Stimulated activated CD8-positive, alpha-beta memory T cell treated with anti-CD3 and anti-CD28 coated beads, Interleukin-12 subunit alpha, Interleukin-12 subunit beta, amount 100 ng/mL, for 1 hour (primary cell): ENCODE results near the gene LRMDA.
"Not testable (repeated sequence)": the region's sequence is repeated elsewhere in the genome, so short reads cannot be mapped to it uniquely, and the experiment has no call there.

Experiments
- DNase-seq: peaks from one replicate; pipeline ENCODE4 v3.0.0-alpha.2; 2020; ENCODE audit warnings: low read depth

Gene LRMDA

DNA sequence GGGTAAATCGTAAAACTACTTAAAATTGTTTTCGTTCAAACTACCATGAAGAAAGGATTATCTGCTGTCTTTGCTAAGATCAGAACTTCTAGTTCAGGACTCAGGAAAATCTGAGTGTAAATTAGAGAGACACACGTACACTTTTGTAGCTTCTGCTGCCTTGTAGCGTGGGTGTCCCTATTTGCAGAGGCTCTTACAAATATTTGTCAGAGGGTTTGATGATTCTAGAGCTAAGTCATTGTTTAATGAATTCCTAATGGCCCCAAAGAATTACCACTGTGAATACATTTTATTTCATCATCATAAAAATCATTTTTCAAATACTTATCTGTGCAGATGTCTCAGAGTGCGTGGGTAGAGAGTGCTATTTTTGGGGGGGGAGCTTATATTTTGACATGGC, 314.9 kb downstream of the LRMDA start:
- no peak for DNase-seq

DNA sequence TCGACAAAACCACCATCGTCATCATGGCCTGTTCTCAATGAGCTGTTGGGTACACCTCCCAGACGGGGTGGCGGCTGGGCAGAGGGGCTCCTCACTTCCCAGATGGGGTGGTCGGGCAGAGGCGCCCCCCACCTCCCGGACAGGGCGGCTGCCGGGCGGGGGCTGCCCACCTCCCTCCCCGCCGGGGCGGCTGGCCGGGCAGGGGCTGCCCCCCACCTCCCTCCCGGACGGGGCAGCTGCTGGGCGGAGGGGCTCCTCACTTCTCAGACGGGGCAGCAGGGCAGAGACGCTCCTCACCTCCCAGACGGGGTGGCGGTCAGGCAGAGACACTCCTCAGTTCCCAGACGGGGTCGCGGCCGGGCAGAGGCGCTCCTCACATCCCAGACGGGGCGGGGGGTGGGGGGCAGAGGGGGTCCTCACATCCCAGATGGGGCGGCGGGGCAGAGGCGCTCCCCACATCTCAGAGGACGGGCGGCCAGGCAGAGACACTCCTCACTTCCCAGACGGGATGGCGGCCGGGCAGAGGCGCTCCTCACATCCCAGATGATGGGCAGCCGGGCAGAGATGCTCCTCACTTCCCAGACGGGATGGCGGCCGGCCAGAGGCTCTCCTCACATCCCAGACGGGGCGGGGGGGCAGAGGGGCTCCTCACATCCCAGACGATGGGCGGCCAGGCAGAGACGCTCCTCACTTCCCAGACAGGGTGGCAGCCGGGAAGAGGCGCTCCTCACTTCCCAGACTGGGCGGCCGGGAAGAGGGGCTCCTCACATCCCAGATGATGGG, 318.9 kb downstream of the LRMDA start:
- not testable (repeated sequence) for DNase-seq

DNA sequence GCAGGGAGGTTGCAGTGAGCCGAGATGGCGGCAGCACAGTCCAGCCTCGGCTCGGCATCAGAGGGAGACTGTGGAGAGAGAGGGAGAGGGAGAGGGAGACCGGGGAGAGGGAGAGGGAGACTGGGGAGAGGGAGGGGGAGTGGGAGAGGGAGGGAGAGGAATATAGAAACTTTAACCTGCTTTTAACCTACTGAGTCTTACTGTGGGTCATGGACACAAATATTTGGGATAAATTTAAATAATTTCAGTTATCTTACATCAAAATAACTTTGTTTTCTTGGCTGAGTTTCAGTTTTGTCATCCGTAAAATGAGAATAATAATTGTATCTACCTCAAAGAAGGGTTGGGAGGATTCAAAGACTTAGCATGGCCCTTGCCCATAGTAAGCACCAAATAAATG, 319.8 kb downstream of the LRMDA start:
- no peak for DNase-seq

DNA sequence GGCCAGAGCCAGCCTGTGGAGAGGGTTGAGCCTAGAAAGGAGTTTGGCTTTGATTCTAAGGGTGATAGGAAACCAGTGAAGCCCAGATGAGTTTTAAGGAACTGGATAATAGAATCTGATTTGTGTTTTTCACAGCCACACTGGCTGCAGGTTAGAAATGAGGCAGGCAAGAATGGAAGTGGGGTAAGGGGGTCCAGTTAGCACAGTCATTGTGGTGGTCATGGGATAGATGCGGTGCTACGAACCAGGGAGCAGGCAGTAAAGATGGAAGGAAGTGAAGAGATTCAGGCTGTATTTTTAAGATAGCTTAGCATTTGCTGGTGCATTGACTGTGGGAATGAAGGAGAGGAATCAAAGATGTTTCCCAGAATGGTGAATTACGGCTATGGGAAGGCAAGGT, 322.2 kb downstream of the LRMDA start:
- no peak for DNase-seq

DNA sequence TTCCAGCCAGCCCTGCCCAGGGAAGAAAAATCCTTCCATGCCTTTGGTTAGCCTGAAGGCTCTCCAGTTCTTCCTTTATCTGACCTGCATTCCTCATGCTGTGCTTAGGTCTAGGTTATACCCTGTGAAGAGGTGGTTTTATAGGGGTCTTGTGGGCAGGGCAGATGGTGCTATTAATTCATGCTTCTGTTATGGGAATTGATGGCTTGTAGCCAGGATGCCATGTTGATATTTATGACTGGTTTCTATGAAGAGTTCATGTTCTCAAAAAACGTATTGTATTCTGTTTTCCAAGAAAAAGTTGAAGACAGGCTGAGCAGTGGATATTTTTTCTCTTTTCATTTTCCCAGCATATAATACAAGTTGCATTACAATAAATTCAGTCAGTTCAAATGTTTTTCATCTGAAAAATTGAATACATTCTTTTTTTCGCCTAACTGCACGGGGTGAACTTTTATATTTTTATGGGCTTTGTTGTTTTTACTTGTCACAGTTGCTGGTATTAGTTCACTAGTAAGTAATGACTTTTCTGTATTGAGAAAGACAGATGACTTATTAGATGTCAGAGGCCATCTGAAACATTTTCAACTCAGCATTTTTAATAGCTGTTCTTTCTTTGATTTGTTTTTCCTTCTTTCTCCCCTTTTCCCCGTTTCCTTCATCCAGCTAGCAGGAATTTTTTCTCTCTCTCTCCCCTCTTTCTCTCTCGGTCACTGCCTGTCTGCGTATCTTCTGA, 322.8 kb downstream of the LRMDA start:
- DNase-seq: no peak

DNA sequence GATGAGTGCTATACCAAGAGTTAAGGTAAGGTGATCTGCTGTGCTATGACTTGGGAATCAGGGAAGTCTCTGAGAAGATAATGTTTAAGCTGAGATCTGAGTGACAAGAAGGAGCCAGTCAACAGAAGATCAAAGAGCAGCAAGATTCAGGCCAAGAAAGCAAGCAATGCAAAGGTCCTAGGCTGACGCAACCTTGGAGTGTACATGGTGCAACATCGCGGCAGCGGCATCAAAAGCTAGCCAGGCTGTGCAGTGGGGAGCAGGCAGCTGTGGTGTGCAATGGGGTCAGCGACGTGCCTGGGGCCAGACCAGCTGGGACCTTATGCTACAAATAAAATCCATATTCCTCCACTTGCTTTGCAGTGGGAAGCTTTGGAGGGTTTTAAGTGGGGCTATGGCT, 324.1 kb downstream of the LRMDA start:
- DNase-seq: no peak

DNA sequence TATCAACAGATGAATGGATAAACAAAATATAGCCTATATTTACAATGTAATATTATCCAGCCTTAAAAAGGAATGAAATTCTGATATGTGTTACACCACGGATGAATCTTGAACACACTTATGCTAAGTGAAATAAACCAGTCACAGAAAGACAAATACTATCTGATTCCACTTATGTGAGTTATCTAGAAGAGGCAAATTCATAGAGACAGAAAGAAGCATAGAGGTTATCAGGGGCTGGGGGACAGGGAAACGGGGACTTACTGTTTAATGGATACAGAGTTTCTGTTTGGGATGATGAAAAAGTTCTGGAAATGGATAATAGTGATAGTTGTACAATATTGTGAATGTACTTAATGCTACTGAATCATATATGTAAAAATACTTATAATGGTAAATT, 329.9 kb downstream of the LRMDA start:
- no peak for DNase-seq

DNA sequence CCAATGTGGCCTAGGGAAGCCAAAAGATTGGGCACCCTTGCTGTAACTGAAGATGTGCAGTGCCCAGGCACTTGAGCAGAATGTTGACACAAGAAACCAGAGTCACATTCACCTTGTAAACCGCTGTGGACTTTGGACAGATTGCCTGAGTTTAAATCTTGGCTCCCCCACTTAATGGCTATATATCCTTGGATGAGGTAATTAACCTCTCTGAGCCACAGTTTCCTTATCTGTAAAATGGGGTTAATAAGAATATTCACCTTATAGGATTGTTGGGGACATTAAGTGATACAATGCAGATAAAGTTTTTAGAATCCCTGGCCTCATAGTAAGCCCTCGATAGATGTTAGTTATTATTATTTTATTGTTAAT, 331.0 kb downstream of the LRMDA start:
- DNase-seq: no peak

DNA sequence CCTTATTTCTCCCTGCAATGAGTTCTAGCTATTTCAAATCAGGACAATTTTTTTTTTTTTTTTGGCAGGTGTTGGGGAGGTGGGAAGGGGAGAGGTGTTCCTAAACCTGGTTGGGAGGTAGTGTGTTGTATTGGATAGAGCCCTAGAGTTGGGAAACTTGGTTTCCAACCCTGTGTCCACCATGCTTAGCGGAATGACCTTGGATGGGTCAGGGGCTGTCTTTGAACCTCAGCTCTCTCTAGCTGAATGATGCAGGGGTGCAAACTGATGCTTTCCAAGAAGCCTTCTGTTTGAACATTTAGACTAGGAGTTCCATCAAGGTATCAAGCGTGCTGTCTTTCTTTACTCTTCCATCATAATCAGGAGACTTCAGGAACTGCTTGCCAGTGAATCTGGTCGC, 332.2 kb downstream of the LRMDA start:
- DNase-seq: no peak

DNA sequence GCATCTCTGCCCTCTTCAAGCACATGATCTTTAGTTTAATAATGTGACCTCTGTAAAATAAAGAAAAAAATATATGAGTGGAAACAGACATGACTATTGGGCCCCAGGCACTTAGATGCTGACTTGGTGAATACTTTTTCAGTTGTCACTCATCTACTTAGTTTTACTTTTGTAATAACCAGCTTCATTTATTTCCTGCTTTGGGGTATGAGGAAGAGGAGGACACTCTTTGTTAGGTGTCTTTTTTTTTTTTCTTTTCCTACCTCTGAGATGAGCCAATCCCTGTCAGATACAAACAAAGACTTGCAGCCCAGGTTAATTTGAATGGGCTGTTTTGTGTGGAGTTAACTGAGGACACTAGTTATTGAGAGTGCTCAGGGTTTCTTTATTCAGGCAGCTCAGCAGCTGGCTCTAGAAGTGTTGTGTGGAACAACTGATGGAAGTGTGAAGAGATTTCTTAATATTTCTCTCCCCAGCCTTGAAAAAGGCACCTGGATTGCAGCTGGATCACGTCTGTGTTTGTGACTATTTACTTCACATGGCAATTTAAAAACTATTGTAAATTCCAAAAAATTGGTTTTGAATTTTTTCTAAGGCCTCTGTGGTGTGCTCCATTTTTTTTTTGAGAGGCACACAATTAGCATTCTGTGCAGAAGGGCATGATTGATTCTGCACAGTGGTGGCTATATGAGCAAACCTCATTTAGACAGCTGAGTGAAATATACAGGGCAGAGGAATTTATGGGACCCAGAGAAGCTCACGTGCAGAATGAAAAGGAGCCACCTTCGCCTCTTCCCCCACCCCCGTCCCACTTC, 333.8 kb downstream of the LRMDA start:
- DNase-seq: no peak

DNA sequence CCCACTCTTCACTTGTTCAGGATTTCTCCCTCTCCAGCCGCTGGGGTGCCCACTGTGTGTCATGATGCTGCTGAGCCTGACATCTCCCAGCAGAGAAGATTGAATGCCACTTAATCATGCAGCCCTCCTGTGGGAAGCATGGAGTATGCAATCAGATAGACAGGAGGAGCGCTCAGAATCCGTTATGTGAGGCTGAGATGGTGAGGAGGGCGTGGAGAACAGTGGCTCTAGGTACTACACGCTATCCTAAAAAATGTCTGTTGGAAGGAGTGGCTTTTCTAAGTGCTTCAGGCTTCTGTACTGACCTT, 334.3 kb downstream of the LRMDA start:
- DNase-seq: no peak

DNA sequence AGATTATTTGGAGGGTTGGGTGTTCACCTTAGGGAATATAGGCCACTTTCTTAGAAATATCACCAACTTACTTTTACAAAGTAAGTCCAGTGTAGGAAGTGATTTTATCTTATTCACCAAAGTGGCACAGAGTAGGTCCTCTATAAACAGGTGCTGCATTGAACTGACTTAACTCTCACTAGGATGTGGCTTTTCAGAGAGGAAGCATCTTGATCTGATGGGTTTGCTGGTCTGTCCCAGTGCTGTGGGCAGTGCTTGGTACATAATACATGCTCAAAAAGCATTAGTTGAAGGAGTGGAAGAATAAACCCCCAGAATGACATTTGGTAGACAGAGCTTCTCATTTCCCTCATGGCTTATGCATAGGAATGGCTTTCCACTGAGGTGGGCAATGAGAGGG, 334.7 kb downstream of the LRMDA start:
- no peak for DNase-seq

DNA sequence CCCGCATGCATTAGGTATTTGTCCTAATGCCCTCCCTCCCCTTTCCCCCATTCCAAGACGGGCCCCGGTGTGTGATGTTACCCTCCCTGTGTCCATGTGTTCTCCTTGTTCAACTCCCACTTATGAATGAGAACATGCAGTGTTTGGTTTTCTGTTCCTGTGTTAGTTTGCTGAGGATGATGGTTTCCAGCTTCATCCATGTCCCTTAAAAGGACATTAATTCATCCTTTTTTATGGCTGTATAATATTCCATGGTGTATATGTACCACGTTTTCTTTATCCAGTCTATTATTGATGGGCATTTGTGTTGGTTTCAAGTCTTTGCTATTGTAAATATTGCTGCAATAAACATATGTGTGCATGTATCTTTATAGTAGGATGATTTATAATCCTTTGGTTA, 335.3 kb downstream of the LRMDA start:
- DNase-seq: not testable (repeated sequence)

DNA sequence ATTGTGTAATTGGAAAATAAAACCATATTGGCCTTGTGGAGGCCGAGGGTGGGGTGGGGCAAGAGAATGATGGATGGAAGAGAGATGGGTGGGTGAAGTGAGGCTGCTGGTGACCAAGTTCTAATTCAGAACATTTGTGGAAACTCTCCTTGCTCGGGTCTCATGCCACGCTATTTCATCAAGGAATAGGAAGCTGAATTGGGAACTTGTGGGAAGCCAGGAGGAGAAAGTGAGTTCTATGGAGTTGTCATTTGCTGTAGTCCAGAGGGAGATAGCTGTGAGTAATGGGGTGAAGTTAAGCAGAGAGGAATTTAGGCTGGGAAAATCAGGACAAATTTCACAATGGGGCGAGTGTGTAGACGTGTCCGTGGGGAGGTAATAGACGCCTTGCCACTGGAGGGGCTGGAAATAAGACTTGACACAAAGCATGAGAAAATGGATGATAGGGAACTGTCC, 339.2 kb downstream of the LRMDA start:
- DNase-seq: no peak

DNA sequence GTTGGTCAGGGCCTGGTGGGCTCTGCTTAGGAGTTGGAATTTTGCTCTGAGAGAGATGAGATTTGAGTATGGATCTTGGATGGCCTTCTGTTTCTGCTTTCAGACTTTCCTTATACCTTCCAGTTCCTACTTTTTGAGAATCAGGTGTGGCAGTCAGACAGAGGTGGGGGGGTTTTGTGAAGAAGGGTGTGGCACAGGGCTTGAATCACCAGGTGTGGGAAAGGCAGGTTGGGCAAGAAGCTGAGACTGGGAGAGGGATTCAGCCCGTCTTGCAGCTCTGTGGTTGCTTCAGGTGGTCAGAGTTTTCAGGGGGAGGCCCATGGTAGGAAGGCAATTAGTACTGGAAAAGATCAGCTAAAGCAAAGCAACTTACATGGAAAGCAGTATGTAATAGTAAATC, 340.2 kb downstream of the LRMDA start:
- no peak for DNase-seq

DNA sequence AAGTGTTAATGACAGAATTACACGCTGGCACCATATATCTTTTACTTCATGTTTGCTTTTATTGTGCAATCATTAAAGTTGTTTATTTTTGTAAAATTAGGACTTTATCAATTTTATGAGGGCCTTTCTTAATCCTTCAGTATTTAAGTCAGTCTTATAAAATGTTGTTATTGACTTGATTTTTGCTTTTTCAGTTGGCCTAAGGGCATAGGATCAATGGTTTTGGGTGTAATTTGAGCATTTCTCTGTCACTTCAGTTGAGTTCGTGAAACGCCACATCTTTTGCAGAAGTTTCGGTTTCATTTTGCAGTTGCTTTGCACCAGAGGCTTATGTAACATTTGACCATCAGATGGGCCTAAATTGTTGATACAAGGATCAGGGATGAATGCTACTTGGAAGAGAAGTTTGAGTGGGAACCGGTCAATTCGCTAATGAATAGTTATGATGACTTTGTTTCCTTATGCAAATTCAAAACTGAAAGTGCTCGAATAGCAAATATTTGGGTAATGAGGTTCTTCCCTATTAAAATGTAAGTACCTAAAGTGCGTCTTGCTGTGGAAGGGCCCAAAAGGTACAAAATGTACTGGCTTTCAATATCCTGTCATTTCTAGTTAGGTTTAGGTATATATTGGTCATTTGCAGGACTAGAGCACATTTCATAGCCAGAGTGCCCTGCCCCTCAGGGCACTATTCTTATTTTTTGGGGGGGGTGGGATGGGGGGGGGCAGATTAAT, 340.9 kb downstream of the LRMDA start:
- no peak for DNase-seq

DNA sequence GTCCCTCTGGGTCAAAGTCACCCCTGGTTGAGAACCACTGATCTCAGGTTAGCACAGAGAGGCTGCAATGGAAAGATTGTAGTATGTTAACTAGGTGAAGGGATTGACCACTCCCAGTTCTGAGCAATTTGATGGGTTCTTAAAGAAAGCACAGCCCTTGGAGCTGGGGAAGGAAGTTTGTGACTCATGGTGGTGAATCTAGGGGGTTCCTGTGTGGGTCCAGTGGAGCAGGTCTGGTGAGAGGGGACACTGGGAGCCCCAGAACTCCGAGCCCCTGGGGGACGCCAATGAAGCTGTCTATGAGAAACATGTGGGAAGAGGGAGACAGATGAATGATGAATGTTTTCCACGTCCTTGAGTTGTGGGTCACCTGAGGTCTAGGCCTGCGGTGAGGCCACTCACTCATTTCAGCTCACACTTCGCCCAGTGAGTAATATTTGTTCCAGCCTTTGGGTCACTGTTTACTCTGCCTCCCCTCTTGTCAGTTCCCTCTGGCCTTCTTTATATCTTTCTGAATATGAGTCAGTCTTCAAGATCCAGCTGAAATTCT, 341.9 kb downstream of the LRMDA start:
- DNase-seq: no peak

DNA sequence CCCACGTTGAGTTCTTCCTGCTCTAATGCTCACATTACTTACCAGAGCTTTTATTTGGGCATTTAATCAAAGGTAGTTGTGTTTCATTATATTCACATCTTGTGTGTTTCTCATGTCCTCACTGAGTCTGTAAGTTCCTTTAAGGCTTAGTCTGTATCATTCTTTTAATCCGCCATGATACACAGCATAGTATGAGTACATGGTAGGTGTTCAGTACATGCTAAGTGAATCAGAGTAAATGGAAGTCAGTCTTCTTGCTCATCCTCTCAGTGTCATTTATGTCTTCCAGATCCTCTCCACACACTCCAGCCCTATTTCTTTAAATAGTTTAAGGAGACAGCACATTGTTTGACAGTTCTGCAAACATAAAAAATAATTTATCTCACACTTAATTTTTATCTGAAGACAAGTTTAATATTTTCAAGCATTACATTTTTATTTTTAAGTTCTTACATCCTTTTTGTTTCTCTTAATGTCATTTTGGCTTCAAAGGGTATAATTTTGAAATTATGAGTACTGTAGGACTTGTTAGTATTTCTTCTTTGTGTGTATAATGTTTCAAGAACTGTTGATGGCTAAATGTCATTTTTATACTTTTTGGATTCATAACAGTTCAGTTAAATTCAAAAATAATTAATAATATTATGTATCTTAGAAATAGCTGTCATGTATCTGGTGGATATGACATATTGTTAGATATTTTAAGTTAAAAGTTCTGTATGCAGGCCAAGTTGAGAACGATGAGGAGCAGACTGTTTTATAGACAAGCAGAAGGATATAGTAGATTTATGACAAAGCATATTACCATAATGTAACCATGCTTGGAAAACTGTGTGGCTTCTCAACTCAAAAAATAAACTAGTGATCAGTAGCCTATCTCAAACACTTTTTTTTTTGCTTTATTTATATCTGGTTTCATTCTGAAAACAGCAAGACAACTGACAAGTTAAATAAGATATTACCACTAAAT, 342.7 kb downstream of the LRMDA start:
- no peak for DNase-seq

DNA sequence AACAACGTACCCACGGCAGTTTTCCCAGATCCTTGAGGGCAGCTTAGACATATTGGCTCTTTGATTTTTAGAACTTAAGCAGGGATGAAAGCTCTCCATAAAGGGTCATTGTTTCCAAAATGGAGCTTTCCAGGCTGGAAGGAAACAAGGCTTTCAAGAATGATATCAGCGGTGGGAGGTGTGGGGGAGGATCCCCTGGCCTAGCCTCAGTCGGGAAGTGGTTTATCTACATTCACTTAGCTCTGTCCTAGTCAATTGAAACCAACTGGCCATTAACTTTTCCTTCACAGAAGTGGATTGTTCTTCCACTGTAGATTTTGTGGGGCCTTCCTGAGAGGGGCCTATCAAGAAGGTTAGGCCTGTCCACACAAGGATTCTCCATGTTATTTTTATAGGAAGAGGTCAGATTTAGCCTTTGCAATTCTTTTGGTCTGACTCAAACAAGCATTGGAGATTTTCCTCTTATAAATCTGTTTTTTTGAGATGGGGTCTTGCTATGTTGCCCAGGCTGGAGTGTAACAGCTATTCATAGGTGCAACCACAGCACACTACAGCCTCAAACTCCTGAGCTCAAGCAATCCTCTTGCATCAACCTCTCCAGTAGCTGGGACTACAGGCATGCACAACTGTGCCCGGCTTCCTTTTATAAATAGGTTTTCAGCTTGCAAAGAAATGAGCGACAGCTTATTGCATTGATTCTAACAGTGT, 343.5 kb downstream of the LRMDA start:
- no peak for DNase-seq
